Smooth muscle cell of trachea (primary cell): ENCODE results near the gene MFAP3L. TPM values are rescaled to one million over a fixed set of nuclear protein-coding genes. Genes with fewer than 3 reads are reported as not detected.

Experiments used
- total RNA-seq: library from RNA; depleted of rRNA; stranded (reverse); fragments of >200 nt; gene quantifications from 2 replicates; pipeline ENCODE4 v1.2.1, GENCODE V29; 2014

The MFAP3L gene
- total RNA-seq, result 1.5 and 1.7 TPM in 2 replicates

DNA sequence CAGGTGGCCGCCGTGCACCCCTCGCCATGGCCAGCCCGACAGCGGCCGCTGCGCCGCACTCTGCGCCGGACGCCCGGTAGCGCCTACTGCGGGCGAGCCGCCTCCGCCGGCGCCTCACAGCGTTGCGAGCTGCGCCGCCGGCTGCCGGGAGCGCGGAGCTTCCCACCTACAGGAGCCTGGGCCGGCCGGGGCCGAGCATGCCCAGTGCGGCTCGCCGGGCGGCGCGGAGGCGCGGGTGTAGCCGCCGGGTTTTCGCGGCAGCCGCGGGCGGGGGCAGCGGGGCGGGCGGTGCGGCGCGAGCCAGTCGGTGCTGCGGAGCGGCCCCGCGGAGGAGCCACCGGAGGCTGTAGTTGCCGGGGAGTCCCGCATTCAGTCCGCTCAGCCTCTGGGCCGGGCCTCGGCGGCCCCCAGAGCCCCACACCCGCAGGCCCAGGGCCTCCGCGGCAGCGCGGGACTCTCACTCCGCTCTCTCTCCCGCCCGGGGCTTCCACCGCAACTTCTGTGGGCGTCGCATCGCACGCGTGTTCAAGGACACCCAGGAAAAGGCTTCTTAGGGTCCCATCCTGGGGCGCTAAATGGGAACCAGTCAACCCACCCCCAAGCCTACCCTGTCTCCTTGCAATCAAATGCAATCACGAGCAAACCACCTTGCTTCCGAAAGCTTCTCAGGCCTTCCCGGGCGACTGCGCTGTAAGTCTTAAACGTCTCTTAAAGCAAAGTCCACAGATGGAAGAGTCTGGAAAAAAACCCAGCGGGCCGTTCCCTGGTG is at the start of gene MFAP3L:
TSS of gene MFAP3L (minus strand) at position 143 of the 769 bp plus-strand sequence. CDS start 20,518 bp downstream, outside the sequence.

Other genes with a start within 250 kb of the MFAP3L start
- 3.9 and 5.0 TPM in 2 replicates for gene AADAT, start 63.6 kb upstream of the MFAP3L start, total RNA-seq